HG02870 (cell line): ENCODE data around the gene TXNRD1.

Source experiments
- ATAC-seq: cut with Tn5 transposase; IDR thresholded peaks from one replicate; pipeline ENCODE4 v1.9.1; 2021; ENCODE audit warnings: mild to moderate bottlenecking, moderate library complexity; ENCODE audit not compliant: unreplicated experiment

TXNRD1 gene

DNA sequence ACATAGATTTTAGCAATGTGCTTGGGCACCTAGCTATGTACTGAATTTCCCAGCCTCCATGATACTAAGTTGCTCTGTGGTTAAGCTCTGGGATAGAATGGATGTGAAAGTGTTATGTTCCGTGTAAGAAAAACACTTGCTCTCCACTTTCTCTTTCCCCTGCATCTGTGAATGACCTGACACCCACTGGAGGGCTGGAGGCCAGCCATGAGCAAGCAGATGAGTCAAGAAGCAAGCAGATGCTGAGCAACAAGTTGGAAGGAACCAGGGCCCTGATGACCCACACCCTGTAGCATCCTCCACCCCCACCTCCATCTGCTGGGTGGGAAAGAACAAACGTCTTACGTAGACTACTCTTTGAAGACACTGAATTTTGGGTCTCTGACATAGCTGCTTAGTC is 144.6 kb downstream of the TXNRD1 start:
- ATAC-seq = no peak

DNA sequence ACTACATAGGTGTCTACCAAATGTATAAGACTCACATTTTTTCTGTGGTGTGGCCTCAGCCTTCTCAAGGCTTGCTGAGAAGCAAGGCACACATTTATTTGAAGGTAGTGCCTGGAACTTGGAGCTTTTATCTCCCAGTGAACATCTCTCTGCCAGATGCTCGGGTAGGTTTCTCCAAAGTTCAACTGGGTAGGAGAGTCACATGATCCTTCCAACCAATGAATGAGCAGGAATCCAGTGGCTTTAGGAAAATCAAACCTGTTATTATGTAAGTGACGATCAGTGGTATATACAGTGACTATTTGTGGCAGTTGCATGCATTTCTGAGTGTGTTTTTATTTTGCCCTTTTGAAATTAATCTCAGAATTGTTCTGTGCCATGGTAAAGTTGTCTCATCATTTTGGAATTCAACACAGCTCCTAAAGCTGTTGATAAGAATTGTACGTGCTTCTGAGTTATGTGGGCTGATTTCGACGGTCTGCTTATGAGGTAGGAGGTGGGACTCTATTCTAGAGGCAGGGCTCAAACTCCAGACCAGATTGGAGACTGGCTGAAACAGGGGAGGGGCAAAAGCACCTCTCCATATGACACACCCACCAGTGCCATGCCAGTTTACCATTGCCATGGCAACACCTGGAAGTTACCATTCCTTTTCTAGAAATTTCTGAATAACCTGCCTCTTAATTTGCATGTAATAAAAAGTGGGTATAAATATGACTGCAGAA is 145.6 kb downstream of the TXNRD1 start:
- no peak for ATAC-seq

DNA sequence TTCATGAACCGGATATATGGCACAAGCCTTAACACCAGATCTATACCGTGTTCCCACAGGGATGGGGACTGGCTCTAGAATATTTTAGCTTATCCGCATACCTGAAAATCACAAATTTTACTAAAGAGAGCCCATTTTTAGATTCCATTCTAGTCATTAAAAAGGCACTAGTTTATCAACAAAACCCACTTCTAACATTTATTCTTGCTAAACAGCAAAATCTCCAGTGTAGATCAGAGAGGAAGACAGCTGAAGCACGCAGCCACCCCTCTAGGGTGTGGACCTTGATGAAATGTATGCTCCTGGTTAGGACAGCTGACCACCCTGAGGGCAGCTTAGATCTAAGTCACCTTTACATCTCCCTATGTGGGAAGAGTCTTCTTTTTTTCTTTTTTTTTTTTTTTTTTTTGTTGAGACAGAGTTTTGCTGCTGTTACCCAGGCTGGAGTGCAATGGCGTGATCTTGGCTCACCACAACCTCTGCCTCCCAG is 150.4 kb downstream of the TXNRD1 start:
- ATAC-seq = no peak

DNA sequence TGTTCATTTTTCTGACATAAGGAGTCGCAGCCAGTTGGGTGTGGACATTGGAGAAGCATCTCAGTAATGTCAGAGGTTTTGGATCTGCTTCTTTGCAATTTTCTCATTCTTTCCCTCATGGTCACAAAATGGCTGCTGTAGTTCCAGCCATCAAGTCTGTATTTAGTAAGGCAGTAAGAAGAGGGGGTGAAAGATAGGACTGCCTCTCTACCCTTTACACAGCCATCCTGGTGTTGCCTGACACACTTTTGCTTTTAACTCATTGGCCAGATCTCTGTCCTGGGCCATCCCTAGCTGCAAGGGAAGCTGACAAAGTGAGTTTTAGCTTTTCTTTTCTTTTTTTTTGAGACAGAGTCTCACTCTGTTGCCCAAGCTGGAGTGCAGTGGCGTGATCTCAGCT is 154.1 kb downstream of the TXNRD1 start:
- no peak for ATAC-seq

DNA sequence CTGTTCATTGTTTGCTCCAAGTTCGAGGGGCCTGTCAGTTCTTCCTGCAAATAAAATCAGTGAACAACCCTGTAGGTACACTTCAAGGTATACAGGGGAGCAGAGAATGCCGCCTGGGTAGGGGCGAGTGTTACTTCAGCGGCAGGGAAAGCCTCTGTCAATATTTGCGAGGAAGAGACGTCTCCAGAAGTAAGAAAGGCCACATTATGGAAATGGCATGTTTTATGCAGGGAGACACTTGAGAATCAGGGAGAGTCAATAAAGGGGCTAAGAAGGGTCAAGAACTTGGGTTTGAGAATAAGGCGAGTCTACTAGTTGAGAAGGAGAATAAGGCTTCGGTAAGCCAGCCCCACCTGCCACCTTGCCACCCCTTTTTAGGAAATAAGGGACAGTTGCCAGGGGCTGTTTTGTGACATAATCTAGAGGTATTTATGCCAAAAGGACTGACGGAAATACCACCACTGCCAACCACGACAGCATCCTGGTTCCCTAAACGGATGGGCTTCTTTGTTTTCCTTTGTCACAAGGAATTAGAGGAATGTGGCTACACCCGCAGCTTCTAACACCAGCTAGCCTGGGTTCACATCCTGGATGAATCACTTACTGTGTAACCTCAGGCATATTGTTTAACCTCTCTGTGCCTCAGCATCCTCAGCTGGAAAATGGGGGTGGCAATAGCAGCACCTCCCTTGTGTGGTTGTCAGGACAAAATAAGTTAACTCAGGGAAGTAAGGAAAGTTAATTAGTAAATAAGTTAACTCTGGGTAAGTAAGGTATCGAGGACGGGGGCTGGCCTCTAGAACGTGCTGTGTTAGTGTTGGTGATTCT is 155.7 kb downstream of the TXNRD1 start:
- no peak for ATAC-seq

DNA sequence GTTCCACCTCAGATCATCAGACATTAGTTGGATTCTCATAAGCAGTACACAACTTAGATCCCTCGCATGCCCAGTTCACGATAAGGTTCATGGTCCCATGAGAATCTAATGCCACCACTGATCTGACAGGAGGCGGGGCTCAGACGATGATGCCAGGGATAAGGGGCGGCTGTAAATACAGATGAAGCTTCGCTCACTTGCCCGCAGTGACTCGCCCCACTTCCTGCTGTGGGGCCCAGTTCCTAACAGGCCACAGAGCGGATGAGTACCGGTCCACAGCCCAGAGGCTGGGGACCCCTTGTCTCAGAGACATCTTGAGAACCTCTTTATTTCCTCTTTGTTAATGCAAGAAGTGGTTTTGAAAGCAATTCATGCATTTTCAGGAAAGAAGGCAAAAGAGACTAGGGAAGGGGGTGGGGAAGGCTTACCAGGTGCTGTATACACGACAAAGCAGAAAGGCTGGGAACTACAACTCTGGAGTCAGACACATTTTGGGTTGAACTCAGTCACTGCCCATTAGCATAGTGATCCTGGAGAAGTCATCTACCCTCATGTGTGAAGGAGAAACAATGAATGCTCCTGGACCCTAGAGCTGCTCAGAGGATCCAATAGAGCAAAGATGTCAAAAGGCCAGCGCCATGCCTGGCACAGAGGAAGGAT is 156.6 kb downstream of the TXNRD1 start:
- no peak for ATAC-seq

DNA sequence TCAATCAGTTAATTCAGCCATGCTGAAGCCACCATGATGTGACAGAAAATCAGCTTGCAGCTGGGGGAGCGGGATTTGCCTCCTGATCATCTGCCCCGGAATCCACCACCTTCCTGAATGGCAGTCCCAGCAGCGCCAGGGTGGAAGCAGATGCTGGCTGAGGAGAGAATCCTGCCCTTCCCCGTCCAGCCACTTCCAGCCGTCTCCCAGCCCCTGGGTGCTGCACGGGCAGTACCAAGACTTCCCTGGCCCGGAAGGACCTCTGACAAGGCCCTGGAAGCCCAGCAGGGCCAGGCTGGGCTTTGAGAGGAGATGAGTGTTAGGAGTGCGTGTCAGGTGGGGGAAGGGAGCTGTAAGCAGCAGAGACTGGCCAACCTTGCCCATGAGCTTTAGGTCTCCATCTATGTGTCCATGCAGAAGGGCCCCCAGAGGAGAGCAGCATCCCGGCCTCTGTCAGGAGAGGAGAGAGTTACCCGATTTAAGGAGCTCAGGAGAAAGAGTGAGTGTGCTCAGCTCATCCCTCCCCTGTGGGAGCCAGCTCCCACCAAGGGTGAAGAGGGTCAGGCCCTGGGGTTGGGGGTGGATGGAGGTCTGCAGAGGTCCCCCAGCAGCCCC is 157.2 kb downstream of the TXNRD1 start:
- ATAC-seq = no peak

DNA sequence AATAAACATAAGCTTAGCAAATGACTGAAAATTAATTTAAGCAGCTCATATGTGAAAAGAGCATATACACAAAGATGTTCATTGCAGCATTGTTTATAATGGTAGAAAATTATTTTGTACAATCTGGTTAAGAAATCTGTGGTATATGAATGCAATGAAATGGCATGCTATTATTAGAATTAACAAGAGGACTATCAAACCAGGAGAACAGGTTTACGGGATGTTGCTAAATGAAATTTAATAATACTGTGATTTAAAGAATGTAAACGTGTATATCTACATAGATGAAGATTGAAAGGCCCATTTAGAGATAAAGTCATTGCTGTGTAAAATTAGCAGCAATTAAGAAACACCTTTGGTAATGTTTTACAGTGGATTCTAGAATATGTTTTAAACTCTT is 158.5 kb downstream of the TXNRD1 start:
- no peak for ATAC-seq

DNA sequence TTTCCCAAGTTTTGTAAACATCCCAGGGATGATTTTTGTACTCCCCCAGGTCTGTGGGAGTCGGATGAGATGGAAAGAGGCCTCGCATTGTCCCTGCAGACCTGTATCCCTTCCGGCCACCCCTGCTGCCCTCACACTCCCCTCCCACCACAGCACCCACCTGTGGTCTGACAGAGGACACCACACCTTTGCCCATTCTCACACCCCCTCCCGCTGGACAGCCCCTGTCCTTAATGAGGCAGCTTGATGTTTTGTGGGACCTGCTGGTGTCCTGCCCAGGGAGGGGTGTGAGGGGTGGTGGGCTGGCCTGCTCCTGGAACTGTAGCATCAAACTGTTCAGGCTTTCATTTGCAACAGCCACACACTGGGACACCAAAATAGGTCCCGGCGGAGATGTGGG is 159.2 kb downstream of the TXNRD1 start:
- no peak for ATAC-seq

DNA sequence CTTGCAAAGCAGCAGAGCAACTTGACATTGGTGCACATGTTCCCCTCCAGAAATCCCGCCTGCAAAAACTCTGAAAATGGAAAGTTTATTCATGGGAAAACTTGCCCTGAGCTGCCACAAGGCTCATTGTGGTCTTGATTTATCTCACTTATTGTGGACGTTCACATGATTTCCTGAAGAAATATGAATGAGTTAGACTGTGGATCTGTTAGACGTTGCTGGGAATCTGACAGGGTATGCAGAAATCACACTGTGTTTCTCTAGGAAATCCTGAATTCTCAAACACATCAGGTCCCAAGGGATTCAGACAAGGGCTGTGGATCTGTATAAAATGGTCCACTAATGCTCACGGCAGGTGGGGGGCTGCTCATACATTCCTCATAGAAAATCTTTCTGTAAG is 160.2 kb downstream of the TXNRD1 start:
- ATAC-seq = no peak

DNA sequence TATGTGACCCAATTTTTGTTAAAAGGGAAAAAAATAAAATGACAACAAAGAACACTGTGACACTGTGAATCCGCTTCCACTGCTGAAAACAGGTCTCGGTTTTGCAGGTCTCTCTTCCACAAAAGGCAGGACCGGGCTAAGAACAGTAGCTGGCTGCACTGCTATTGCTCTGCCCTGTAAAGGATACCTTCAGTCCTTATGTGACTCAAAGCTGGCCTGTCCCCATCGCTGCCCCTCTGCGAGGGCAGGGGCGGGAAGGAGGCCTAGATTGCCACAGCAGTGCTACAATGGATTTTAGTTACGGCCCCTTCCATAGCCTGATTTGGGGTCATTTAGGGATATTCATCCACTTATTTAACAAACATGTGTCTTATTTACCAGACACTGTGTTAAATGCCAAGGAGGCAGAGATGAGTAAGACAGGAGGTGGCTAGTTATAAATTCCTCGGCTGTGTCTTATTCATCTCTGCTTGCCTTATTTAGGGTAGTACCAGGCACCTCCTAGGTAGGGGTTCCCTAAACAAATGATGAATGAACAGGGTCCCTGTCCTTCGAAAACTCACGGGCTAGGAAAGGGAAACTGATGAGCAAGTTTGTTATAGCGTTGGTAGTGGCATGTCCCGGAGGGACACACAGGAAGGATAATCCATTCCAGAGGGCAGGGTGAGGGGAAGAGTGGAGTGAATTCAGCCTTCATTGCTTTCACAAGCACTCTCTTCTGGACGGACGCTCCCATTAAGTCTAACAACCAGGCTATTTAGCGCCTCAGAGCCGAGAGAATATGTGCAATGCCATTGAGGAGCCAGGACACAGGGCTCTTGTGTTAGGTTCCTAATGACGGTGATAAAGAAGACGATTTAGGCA is 161.3 kb downstream of the TXNRD1 start:
- ATAC-seq = no peak

DNA sequence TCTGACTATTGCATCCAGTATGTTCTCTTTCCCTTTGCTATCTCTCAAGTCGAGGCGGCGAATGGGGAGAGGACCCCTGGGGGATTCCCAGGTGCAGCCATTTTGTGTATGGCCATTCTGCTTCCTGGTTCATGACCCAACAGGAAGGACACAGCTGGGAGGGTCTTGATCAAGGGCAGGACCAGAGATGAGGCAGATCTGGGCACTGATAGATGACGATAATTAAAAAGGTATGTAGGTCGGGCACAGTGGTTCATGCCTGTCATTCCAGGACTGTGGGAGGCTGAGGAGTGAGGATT is 161.9 kb downstream of the TXNRD1 start:
- ATAC-seq = no peak

DNA sequence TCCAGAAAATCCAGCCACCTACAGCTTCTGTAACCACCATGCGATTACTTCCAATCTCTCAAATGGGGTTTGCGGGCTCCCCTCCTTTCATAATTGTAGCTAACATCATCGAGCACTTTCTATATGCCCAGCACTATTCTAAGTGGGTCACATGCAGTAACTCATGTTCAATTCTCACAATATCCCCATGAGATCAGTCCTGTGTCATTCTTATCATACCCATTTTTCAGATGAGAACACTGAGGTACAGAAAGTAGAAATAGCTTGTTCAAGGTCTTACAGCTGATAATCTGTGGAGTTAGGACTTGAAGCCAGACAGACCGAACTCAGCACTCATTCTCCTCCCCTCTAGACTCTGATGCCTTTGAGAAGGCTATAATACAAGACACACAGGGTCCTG is 162.8 kb downstream of the TXNRD1 start:
- ATAC-seq = no peak

DNA sequence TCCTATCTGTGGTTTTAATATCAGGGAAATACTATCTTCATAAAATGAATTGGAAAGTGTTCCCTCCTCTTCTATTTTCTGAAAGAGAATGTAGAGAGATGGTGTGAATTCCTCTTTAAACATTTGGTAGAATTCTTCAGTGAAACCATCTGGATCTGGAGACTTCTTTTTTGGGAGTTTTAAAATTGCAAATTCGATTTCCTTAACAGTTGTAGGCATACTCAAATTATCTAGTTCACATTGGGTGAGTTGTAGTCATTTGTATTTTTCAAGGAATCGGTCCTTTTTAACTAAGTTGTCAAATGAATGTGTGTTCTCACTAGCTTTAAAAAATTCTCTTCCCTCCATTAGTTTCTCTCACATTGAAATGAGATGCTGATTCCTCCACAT is 165.8 kb downstream of the TXNRD1 start:
- no peak for ATAC-seq

DNA sequence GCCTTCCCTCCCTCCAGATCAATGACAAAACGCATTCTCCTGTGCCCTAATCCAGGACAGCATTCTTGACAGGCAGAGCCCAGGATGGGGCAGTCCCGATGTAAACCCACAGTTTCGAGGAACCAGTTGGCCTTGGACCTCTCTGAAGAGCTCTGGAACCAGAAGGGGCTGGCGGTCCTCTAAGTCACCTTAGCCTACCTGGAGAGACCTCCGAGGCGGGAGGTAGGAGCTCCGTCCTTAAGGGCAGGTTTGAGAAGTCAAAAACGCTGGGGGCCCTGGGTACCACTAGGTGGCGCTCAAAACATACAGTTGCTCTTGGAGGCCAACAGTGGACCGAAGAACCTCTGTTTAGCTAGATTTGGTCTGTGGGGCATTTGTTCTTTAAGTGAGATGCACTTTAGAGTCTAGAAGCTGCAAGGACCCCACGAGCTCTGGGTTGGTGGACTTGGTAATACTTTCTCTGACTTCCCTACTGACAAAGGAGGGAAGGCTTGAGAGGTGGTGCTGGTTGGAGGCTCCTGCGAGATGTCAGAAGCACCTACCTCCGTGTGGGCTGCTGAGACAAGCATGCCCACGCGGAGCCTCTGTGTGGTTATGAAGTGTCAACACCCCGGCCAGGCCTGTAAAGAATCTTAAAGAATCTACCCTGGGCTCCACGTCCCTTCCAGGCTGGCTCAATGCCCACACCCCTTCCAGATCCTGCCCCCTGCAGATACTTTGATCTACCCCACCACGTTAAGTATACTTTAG is 166.3 kb downstream of the TXNRD1 start:
- no peak for ATAC-seq

DNA sequence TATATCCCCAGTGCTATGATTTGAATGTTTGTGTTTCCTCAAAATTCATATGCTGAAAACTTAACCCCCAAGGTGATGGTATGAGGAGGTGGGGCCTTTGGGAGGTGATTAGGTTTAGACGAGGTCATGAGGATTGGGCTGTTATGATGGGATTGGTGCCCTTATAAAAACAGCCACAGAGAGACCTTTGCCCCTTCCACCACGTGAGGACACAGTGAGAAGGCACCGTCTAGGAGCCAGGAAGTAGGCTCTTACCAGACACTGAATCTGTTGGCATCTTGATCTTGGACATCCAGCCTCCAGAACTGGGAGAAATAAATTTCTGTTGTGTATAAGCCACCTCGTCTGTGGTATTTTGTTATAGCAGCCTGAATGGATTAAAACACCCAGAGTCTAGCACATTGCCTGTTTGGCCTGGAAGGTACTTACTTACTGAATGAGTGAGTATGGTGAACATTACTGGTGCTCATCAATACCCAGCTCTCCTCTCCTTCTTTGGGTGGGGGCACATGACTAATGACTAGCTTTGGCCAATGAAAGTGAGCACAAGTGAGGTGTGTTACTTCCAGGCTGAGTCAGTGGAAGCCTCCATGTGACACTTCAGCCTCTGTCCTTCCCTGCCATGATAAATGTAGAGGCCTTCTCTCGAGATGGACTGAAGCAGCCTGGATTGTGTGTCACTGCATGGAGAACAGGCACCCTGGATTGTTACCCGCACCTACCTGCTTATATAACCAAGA is 168.7 kb downstream of the TXNRD1 start:
- no peak for ATAC-seq

DNA sequence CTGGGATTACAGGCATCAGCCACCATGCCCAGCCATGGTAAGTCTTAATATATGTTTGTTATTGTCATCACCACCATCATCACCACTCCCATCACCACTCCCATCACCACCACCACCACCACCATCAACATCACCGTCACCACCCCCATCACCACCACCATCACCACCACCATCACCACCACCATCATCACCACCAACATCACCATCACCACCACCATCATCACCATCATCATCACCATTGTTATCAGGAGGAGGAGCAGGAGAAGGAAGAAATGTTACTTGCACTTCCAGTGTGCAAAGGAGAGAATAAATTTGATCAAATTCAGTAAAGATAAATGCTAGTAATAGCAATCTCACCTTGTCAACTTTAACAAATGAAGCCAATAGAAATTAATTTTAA is 169.9 kb downstream of the TXNRD1 start:
- no peak for ATAC-seq

DNA sequence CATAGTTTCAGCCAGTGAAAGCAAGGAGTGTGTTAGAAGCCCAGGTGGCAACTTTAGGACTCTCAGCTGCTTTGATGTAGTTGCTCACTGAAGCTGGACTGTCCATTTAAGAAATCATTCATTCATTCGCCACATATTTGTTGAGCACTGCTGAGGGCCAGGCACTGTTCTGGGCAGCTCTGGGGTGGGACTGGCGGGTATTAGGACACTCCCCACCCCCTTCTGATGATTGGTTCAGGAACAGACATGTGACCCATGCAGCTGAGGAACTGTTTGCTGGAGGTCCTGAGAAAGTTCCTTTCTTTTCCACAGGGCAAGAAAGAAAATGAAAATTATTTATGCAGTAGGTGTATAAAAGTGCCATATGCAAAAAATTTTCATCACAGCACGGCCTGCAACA is 170.9 kb downstream of the TXNRD1 start:
- no peak for ATAC-seq

DNA sequence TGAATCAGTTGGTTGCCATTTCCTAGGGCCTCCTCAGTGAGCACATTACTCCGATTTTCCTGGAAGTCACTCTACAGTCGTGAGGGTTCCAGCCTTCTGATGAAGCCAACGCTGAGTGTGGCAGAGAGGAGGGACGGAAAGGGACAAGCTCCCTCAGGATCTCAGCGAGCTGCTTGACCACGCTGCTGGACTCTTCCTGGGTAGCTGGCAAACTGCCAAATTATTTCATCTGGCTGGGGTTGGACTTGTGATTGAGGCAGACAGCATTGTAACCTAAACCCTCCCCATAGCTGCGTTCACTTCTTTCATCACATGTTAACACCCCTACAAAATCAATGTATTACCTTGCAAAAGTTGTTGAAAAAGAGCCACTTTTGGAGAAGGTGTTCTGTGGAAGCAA is 171.6 kb downstream of the TXNRD1 start:
- no peak for ATAC-seq
